Measurements from ENCODE around the gene ATXN1.
A peak's percentile ranks its signal among the peaks of the same experiment; 100 is the strongest.

The ATXN1 gene

GRCh38 chr6:16660157-16660497, 101.1 kb downstream of the ATXN1 start:
- H3K36me3 ChIP-seq (ENCODE audit: control insufficient read depth in 1 of 2, insufficient read depth in 2 of 2, low read depth in 1 of 2, low read length in 2 of 2) = peaks cover 5 to 20% of the 10 kb centered on the region in 2 experiments
- no peak overlapping the region for H2BK12ac ChIP-seq (ENCODE audit: low read length in 2 of 2)
- WGBS = 90% methylated on average over 1 of the region's 1 CpG
- no peak overlapping the region for H3K4me3 ChIP-seq (ENCODE audit: insufficient read depth in 1 of 2, low read depth in 1 of 2, low read length in 2 of 2)
- H3K4ac ChIP-seq (ENCODE audit: low read depth in 1 of 2, low read length in 2 of 2) = no peak overlapping the region
- H2BK120ac ChIP-seq (ENCODE audit: low read depth, low read length) = no peak overlapping the region
- H3K4me2 ChIP-seq (ENCODE audit: low read length, poor library complexity, severe bottlenecking) = no peak overlapping the region
- H3K18ac ChIP-seq (ENCODE audit: low read depth in 1 of 2, low read length in 2 of 2) = no peak overlapping the region
- no peak overlapping the region for H4K8ac ChIP-seq (ENCODE audit: low read length)
- no peak overlapping the region for H3K27ac ChIP-seq (ENCODE audit: low read length, poor library complexity, severe bottlenecking)
- no peak overlapping the region for H3K23ac ChIP-seq (ENCODE audit: low read length in 2 of 2)
- peaks cover 6% of the 10 kb centered on the region for H3K79me1 ChIP-seq (replicated peaks; ENCODE audit: low read length, poor library complexity, severe bottlenecking)
- no peak overlapping the region for H3K9ac ChIP-seq (ENCODE audit: low read length)
- H4K91ac ChIP-seq (ENCODE audit: low read length) = no peak overlapping the region
- no peak overlapping the region for H2BK5ac ChIP-seq (ENCODE audit: low read depth, low read length, poor library complexity, severe bottlenecking)
- H3K4me1 ChIP-seq (ENCODE audit: control insufficient read depth, insufficient read depth, low read depth, low read length) = no peaks in the 10 kb centered on the region
- no peak overlapping the region for H2BK15ac ChIP-seq (ENCODE audit: low read depth, poor library complexity, severe bottlenecking)
- H2AFZ ChIP-seq (ENCODE audit: low read depth, low read length) = no peak overlapping the region
- no peaks in the 10 kb centered on the region for H3K27me3 ChIP-seq (ENCODE audit: control insufficient read depth in 1 of 2, insufficient read depth in 1 of 2, low read length in 2 of 2)
- DNase-seq = no peak
- no peak overlapping the region for H2AK5ac ChIP-seq (ENCODE audit: low read length, severe bottlenecking)
- H3K9me3 ChIP-seq (ENCODE audit: control insufficient read depth, low read length) = peaks cover 9% of the 10 kb centered on the region
- no peak overlapping the region for H3K14ac ChIP-seq (ENCODE audit: low read length in 2 of 2)

- H3K36me3 ChIP-seq (ENCODE audit: control insufficient read depth in 1 of 2, insufficient read depth in 2 of 2, low read depth in 1 of 2, low read length in 2 of 2) = peaks cover 7 to 25% of the 10 kb centered on the region in 2 experiments
- H3K4me1 ChIP-seq (ENCODE audit: control insufficient read depth, insufficient read depth, low read depth, low read length) = no peaks in the 10 kb centered on the region
- H2AK5ac ChIP-seq (ENCODE audit: low read length, severe bottlenecking) = no peak overlapping the region
- H3K4me3 ChIP-seq (ENCODE audit: insufficient read depth in 1 of 2, low read depth in 1 of 2, low read length in 2 of 2) = no peak overlapping the region
- H4K91ac ChIP-seq (ENCODE audit: low read length) = no peak overlapping the region
- no peaks in the 10 kb centered on the region for H3K27me3 ChIP-seq (ENCODE audit: control insufficient read depth in 1 of 2, insufficient read depth in 1 of 2, low read length in 2 of 2)
- no peak overlapping the region for H3K18ac ChIP-seq (ENCODE audit: low read depth in 1 of 2, low read length in 2 of 2)
- DNase-seq = no peak
- no peak overlapping the region for H2BK12ac ChIP-seq (ENCODE audit: low read length in 2 of 2)
- H3K14ac ChIP-seq (ENCODE audit: low read length in 2 of 2) = no peak overlapping the region
- no peak overlapping the region for H2AFZ ChIP-seq (ENCODE audit: low read depth, low read length)
- peaks cover 9% of the 10 kb centered on the region for H3K9me3 ChIP-seq (ENCODE audit: control insufficient read depth, low read length)
- H3K27ac ChIP-seq (ENCODE audit: low read length, poor library complexity, severe bottlenecking) = no peak overlapping the region
- H3K23ac ChIP-seq (ENCODE audit: low read length in 2 of 2) = no peak overlapping the region
- peaks cover 6% of the 10 kb centered on the region for H3K79me1 ChIP-seq (replicated peaks; ENCODE audit: low read length, poor library complexity, severe bottlenecking)
- no peak overlapping the region for H2BK5ac ChIP-seq (ENCODE audit: low read depth, low read length, poor library complexity, severe bottlenecking)
- H3K4ac ChIP-seq (ENCODE audit: low read depth in 1 of 2, low read length in 2 of 2) = no peak overlapping the region
- WGBS = 100% methylated on average over 3 of the region's 6 CpGs
- no peak overlapping the region for H3K9ac ChIP-seq (ENCODE audit: low read length)
- no peak overlapping the region for H4K8ac ChIP-seq (ENCODE audit: low read length)
- H2BK15ac ChIP-seq (ENCODE audit: low read depth, poor library complexity, severe bottlenecking) = no peak overlapping the region
- H2BK120ac ChIP-seq (ENCODE audit: low read depth, low read length) = no peak overlapping the region
- H3K4me2 ChIP-seq (ENCODE audit: low read length, poor library complexity, severe bottlenecking) = no peak overlapping the region
Observed at GRCh38 chr6:16659466-16660156, 101.6 kb downstream of the ATXN1 start.

GRCh38 chr6:16658348-16659034, 102.8 kb downstream of the ATXN1 start:
- H3K14ac ChIP-seq (ENCODE audit: low read length in 2 of 2) = no peak overlapping the region
- no peak overlapping the region for H4K91ac ChIP-seq (ENCODE audit: low read length)
- H2BK5ac ChIP-seq (ENCODE audit: low read depth, low read length, poor library complexity, severe bottlenecking) = no peak overlapping the region
- H3K9ac ChIP-seq (ENCODE audit: low read length) = no peak overlapping the region
- no peak overlapping the region for H3K23ac ChIP-seq (ENCODE audit: low read length in 2 of 2)
- H3K4ac ChIP-seq (ENCODE audit: low read depth in 1 of 2, low read length in 2 of 2) = peak overlapping the region in 1 of 2 experiments; percentile 10
- H3K27ac ChIP-seq (ENCODE audit: low read length, poor library complexity, severe bottlenecking) = no peak overlapping the region
- peaks cover 5% of the 10 kb centered on the region for H3K79me1 ChIP-seq (replicated peaks; ENCODE audit: low read length, poor library complexity, severe bottlenecking)
- peaks cover 7 to 34% of the 10 kb centered on the region in 2 experiments for H3K36me3 ChIP-seq (ENCODE audit: control insufficient read depth in 1 of 2, insufficient read depth in 2 of 2, low read depth in 1 of 2, low read length in 2 of 2)
- H2BK15ac ChIP-seq (ENCODE audit: low read depth, poor library complexity, severe bottlenecking) = no peak overlapping the region
- WGBS = 81% methylated on average over 2 of the region's 5 CpGs
- no peak overlapping the region for H3K4me2 ChIP-seq (ENCODE audit: low read length, poor library complexity, severe bottlenecking)
- H2BK12ac ChIP-seq (ENCODE audit: low read length in 2 of 2) = no peak overlapping the region
- H3K4me1 ChIP-seq (ENCODE audit: control insufficient read depth, insufficient read depth, low read depth, low read length) = no peaks in the 10 kb centered on the region
- no peak overlapping the region for H3K18ac ChIP-seq (ENCODE audit: low read depth in 1 of 2, low read length in 2 of 2)
- peaks cover 9% of the 10 kb centered on the region for H3K9me3 ChIP-seq (ENCODE audit: control insufficient read depth, low read length)
- H3K27me3 ChIP-seq (ENCODE audit: control insufficient read depth in 1 of 2, insufficient read depth in 1 of 2, low read length in 2 of 2) = no peaks in the 10 kb centered on the region
- no peak overlapping the region for H2BK120ac ChIP-seq (ENCODE audit: low read depth, low read length)
- DNase-seq = no peak
- no peak overlapping the region for H3K4me3 ChIP-seq (ENCODE audit: insufficient read depth in 1 of 2, low read depth in 1 of 2, low read length in 2 of 2)
- no peak overlapping the region for H2AK5ac ChIP-seq (ENCODE audit: low read length, severe bottlenecking)
- H2AFZ ChIP-seq (ENCODE audit: low read depth, low read length) = no peak overlapping the region
- H4K8ac ChIP-seq (ENCODE audit: low read length) = no peak overlapping the region

GRCh38 chr6:16657768-16658167, 103.5 kb downstream of the ATXN1 start:
- Histone ChIP-seq H4K91ac (ENCODE audit: low read length) (no peak overlapping the region), H2BK12ac (ENCODE audit: low read length in 2 of 2) (no peak overlapping the region), H2BK5ac (ENCODE audit: low read depth, low read length, poor library complexity, severe bottlenecking) (no peak overlapping the region), H3K4me2 (ENCODE audit: low read length, poor library complexity, severe bottlenecking) (no peak overlapping the region), H3K4me1 (ENCODE audit: control insufficient read depth, insufficient read depth, low read depth, low read length) (no peaks in the 10 kb centered on the region), H3K27me3 (ENCODE audit: control insufficient read depth in 1 of 2, insufficient read depth in 1 of 2, low read length in 2 of 2) (no peaks in the 10 kb centered on the region), H3K18ac (ENCODE audit: low read depth in 1 of 2, low read length in 2 of 2) (no peak overlapping the region), H3K27ac (ENCODE audit: low read length, poor library complexity, severe bottlenecking) (no peak overlapping the region), H4K8ac (ENCODE audit: low read length) (no peak overlapping the region), H3K36me3 (ENCODE audit: control insufficient read depth in 1 of 2, insufficient read depth in 2 of 2, low read depth in 1 of 2, low read length in 2 of 2) (peaks cover 11 to 41% of the 10 kb centered on the region in 2 experiments), H3K4ac (ENCODE audit: low read depth in 1 of 2, low read length in 2 of 2) (no peak overlapping the region), H2AFZ (ENCODE audit: low read depth, low read length) (no peak overlapping the region), H2BK120ac (ENCODE audit: low read depth, low read length) (no peak overlapping the region), H2BK15ac (ENCODE audit: low read depth, poor library complexity, severe bottlenecking) (no peak overlapping the region), H2AK5ac (ENCODE audit: low read length, severe bottlenecking) (no peak overlapping the region), H3K79me1 (replicated peaks; ENCODE audit: low read length, poor library complexity, severe bottlenecking) (peaks cover 6% of the 10 kb centered on the region), H3K9me3 (ENCODE audit: control insufficient read depth, low read length) (peaks cover 9% of the 10 kb centered on the region), H3K14ac (ENCODE audit: low read length in 2 of 2) (no peak overlapping the region), H3K9ac (ENCODE audit: low read length) (no peak overlapping the region), H3K23ac (ENCODE audit: low read length in 2 of 2) (no peak overlapping the region), H3K4me3 (ENCODE audit: insufficient read depth in 1 of 2, low read depth in 1 of 2, low read length in 2 of 2) (no peak overlapping the region)
- DNase-seq = no peak
- WGBS = 100% methylated on average over 1 of the region's 1 CpG
